Calu3 (cell line): ENCODE results near the gene VSTM2B. TPM values are rescaled to one million over a fixed set of nuclear protein-coding genes. Genes with fewer than 3 reads are reported as not detected.

Experiments
- BruUV-seq: library from RNA; stranded (reverse); fragments of 400-500 nt; replicated peaks from 2 replicates; lab custom pipeline; 2021; lab: Mats Ljungman, UMichigan
- CTCF ChIA-PET: fragments of 300-600 bp; sonication (Branson Sonifier 250); formaldehyde crosslinking; loops from one replicate; lab custom pipeline; 2022; ENCODE audit warnings: antibody characterized with exemption; lab: Charles Lee
- DNase-seq: peaks from one replicate; pipeline ENCODE4 v3.0.0; 2022
- H3K27ac Mint-ChIP-seq: one replicate; pipeline ENCODE4 v1.8.0; 2022; ENCODE audit warnings: mixed read lengths; ENCODE audit not compliant: unreplicated experiment
- H3K27me3 Mint-ChIP-seq: one replicate; pipeline ENCODE4 v1.8.0; 2022; ENCODE audit warnings: mixed read lengths; ENCODE audit not compliant: unreplicated experiment
- H3K36me3 Mint-ChIP-seq: one replicate; pipeline ENCODE4 v1.8.0; 2022; ENCODE audit warnings: mild to moderate bottlenecking, moderate library complexity, mixed read lengths; ENCODE audit not compliant: insufficient read depth, unreplicated experiment
- H3K4me1 Mint-ChIP-seq: one replicate; pipeline ENCODE4 v1.8.0; 2022; ENCODE audit warnings: mild to moderate bottlenecking, low read depth, mixed read lengths; ENCODE audit not compliant: unreplicated experiment
- H3K4me3 Mint-ChIP-seq: one replicate; pipeline ENCODE4 v1.8.0; 2022; ENCODE audit warnings: mild to moderate bottlenecking, low read depth, moderate library complexity, mixed read lengths; ENCODE audit not compliant: unreplicated experiment
- H3K9me3 Mint-ChIP-seq: one replicate; pipeline ENCODE4 v1.8.0; 2022; ENCODE audit warnings: low read depth, mixed read lengths; ENCODE audit not compliant: unreplicated experiment
- intact Hi-C: fragments of 100-400 bp; cut with micrococcal nuclease; formaldehyde crosslinking; loops from one replicate; pipeline ENCODE4 v1.10.0; 2022; ENCODE audit not compliant: unreplicated experiment
- total RNA-seq: library from RNA; stranded (reverse); gene quantifications from 2 replicates; pipeline ENCODE4 v1.2.3, GENCODE V29; 2022
- TF ChIP-seq, protein P1 (sequence below): fragments of 200-600 bp; IDR thresholded peaks from one replicate; pipeline ENCODE4 v1.8.0; 2022; ENCODE audit warnings: antibody characterized with exemption; ENCODE audit not compliant: unreplicated experiment

Gene VSTM2B
- total RNA-seq, 1 experiment from 2014 or later, result not detected

DNA sequence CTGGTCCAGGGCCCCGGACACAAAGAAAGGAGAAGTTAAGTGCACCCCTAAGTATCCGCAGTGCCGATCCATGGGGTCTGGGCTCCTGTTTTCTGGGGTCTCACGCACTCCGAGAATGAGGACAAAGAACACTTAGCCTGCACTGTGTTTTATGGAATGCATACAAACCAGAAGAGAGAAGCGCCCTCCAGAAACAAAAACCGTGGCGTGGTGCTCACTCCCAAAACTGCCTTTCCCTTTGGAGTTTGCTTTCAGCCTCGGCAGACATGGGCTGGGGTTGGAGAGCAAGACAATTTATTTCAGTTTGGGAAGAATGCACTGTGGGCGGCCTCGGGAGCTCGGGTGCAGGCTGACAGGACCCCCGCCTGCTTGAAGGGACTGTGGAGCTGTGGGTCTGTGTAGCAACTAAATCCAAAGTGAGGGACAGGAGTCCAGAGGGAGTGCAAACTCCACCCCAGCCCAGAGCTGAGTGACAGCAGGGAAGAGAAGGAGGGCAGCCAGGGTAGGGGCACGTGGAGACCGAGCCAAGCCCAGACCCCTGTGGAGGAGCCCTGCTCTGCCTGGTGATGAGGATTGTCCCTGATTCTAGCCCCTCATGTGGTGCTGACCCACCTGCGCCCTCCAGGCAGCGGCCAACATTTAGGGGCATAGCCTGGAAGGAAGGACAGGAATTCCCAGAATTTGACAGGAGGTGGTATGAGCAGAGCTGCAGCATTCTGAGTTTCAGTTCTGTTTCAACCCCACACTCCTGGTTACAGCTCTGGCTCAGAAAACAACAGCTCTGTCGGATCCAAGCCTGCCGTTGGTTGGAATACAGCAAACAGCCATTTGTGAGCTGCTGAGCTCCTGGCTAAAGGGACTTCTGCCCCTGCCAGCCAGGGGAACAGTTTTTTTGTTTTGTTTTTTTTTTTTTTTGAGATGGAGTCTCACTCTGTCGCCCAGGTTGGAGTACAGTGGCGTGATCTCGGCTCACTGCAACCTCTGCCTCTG lies 42.5 kb downstream of the VSTM2B start:
- no TSS peak for BruUV-seq
- H3K36me3 Mint-ChIP-seq, result no peaks in the 10 kb centered on the region
- H3K4me3 Mint-ChIP-seq, result no peak overlapping the region
- H3K9me3 Mint-ChIP-seq, result no peaks in the 10 kb centered on the region
- intact Hi-C loops, result no loop called here
- DNase-seq, result no peak
- no peak overlapping the region for H3K27ac Mint-ChIP-seq
- TF ChIP-seq, protein P1, sequence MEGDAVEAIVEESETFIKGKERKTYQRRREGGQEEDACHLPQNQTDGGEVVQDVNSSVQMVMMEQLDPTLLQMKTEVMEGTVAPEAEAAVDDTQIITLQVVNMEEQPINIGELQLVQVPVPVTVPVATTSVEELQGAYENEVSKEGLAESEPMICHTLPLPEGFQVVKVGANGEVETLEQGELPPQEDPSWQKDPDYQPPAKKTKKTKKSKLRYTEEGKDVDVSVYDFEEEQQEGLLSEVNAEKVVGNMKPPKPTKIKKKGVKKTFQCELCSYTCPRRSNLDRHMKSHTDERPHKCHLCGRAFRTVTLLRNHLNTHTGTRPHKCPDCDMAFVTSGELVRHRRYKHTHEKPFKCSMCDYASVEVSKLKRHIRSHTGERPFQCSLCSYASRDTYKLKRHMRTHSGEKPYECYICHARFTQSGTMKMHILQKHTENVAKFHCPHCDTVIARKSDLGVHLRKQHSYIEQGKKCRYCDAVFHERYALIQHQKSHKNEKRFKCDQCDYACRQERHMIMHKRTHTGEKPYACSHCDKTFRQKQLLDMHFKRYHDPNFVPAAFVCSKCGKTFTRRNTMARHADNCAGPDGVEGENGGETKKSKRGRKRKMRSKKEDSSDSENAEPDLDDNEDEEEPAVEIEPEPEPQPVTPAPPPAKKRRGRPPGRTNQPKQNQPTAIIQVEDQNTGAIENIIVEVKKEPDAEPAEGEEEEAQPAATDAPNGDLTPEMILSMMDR, result no peak
- H3K27me3 Mint-ChIP-seq, result peaks cover 66% of the 10 kb centered on the region
- CTCF ChIA-PET, result no interaction called here
- H3K4me1 Mint-ChIP-seq, result no peaks in the 10 kb centered on the region

DNA sequence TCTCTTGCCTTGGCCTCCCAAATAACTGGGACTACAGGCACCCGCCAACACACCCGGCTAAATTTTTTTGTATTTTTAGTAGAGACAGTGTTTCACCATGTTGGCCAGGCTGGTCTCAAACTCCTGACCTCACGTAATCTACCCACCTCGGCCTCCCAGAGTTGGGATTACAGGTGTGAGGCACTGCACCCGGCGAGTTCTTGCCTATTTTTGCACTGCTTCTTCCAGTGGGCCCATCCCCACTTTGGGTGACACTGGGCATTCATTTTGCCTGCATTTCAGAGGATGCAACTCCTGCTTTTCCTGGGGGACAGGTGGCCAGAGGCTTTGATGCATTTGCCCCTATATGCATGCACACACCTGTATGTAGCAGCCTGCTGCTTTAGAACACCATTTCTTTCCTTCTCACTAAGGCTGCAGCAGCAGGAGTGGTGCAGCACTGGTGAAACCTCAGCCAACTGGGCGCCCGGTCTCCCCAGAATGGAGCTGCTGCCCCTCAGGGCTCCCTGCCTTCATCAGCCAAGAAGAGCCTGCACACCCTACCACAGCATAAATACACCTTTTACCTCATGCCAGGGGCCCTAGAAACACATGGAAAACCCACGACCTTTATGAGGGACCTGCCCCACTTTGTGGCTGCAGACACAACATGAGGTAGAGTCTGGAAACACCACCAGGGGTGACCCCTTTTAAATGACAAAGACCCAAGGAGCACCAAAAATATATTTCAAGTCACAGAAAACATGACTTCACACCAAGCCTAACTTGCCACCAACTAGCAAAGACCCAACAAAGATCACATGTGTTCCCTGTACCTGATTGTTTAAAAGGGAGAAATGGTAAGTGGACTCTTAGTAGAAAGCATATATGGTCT lies 43.5 kb downstream of the VSTM2B start:
- H3K27ac Mint-ChIP-seq, result no peak overlapping the region
- intact Hi-C loops, result no loop called here
- no peaks in the 10 kb centered on the region for H3K36me3 Mint-ChIP-seq
- H3K4me1 Mint-ChIP-seq, result no peaks in the 10 kb centered on the region
- CTCF ChIA-PET, result no interaction called here
- BruUV-seq, result no TSS peak
- no peak overlapping the region for H3K4me3 Mint-ChIP-seq
- DNase-seq, result no peak
- no peaks in the 10 kb centered on the region for H3K9me3 Mint-ChIP-seq
- peaks cover 66% of the 10 kb centered on the region for H3K27me3 Mint-ChIP-seq
- TF ChIP-seq, protein P1, result no peak

DNA sequence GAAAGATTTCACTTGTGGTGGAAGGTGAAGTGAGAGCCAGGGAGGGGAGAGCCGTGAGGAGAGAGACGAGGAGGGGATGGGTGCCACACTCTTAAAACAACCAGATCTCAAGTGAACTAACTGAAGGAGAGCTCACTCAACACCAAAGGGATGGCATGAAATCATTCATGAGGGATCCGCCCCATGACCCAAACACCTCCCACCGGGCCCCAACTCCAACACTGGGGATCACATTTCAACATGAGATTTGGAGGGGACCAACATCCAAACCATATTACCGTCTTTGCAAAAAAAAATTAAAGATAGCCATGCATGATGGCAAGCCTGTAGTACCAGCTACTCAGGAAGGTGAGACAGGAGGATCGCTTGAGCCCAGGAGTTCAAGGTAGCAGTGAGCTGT lies 45.4 kb downstream of the VSTM2B start:
- CTCF ChIA-PET, result no interaction called here
- DNase-seq, result no peak
- BruUV-seq, result no TSS peak
- Mint-ChIP-seq H3K27me3 (peaks cover 73% of the 10 kb centered on the region), H3K4me1 (no peaks in the 10 kb centered on the region), H3K27ac (no peak overlapping the region), H3K4me3 (no peak overlapping the region), H3K9me3 (no peaks in the 10 kb centered on the region), H3K36me3 (no peaks in the 10 kb centered on the region)
- TF ChIP-seq, protein P1, result no peak
- intact Hi-C loops, result no loop called here

DNA sequence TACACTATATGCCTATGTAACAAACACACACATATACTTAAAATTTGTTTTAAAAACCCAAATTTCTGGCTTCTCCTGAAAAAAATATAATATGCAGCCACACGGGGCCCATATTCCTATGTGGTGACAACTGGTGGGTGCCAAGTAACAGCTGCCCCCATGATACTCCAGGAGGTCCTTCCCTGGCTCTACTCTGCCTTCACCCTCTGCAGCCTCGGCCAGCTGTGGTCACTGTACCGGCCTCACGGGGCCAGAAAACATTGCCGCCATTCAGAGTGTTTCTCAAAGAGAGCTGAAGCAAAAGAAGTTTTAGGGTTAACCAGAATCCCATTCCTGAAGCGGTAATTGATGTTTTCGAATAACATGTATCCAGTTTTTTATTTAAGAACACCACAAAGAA lies 47.7 kb downstream of the VSTM2B start:
- Mint-ChIP-seq H3K27me3 (peaks cover 96% of the 10 kb centered on the region), H3K9me3 (no peaks in the 10 kb centered on the region), H3K4me1 (no peaks in the 10 kb centered on the region), H3K27ac (no peak overlapping the region), H3K4me3 (no peak overlapping the region), H3K36me3 (no peaks in the 10 kb centered on the region)
- CTCF ChIA-PET, result no interaction called here
- intact Hi-C loops, result no loop called here
- no TSS peak for BruUV-seq
- TF ChIP-seq, protein P1, result no peak
- DNase-seq, result no peak
